Testis (tissue), 2 donors: Measurements from ENCODE around the gene HMGN1.

Experiments
- CTCF ChIP-seq, 3 experiments: fragments of 450-650 bp in 2 of 3; fragments of 200-600 bp in 1 of 3; sonication (generic) in 1 of 3; IDR thresholded peaks; one replicate each; pipeline ENCODE4 v1.5.1; 2016 to 2019; ENCODE audit warnings: antibody characterized with exemption in 3 of 3, mild to moderate bottlenecking in 2 of 3, moderate library complexity in 1 of 3
- POLR2A ChIP-seq: fragments of 450-650 bp; IDR thresholded peaks from one replicate; pipeline ENCODE4 v1.6.1; 2017; ENCODE audit warnings: antibody characterized with exemption, mild to moderate bottlenecking, moderate library complexity

- TF ChIP-seq CTCF (IDR thresholded peaks at IDR 0.05): no peak
- no peak for TF ChIP-seq POLR2A
These were observed 21.2 kb downstream of the HMGN1 start for GRCh38 chr21:39327727-39328126.
